ENCODE data around the gene CHMP2A. TPM values are rescaled to one million over a fixed set of nuclear protein-coding genes. Genes with fewer than 3 reads are reported as not detected.

CHMP2A gene
- total RNA-seq, 1 donor from 2014 or later: 154 TPM

DNA sequence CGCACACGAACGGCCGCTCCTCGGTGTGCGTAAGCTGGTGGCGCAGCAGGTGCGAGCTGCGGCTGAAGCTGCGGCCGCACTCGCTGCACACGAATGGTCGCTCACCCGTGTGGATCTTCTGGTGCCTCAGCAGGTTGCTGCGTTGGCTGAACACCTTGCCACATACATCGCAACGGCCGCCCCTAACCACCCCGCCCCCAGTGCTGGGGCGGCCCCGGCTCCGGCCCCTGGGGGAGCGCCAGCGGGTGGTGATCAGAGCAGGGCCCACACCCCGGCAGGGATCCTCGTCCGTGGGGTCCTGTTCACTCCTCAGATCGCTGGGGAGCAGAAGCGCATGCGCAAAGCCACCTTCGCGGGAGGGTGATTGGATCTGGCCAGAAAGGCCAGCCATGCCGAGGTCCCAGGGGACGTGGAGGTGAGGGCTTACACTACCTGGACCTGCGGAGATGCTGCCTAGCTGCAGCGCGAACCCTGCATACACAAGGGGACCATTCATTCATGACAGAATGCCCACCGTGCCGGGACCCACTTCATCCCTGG is 8.2 kb upstream of the CHMP2A start:
- DNase-seq (ENCODE audit: low spot score in 2 of 2): no peak
- intact Hi-C loops (cut with DNase I): no loop called here
- TF ChIP-seq, protein P1, sequence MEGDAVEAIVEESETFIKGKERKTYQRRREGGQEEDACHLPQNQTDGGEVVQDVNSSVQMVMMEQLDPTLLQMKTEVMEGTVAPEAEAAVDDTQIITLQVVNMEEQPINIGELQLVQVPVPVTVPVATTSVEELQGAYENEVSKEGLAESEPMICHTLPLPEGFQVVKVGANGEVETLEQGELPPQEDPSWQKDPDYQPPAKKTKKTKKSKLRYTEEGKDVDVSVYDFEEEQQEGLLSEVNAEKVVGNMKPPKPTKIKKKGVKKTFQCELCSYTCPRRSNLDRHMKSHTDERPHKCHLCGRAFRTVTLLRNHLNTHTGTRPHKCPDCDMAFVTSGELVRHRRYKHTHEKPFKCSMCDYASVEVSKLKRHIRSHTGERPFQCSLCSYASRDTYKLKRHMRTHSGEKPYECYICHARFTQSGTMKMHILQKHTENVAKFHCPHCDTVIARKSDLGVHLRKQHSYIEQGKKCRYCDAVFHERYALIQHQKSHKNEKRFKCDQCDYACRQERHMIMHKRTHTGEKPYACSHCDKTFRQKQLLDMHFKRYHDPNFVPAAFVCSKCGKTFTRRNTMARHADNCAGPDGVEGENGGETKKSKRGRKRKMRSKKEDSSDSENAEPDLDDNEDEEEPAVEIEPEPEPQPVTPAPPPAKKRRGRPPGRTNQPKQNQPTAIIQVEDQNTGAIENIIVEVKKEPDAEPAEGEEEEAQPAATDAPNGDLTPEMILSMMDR (IDR thresholded peaks at IDR 0.05): no peak
- Histone ChIP-seq H3K4me1 (peaks cover 11 to 26% of the 10 kb centered on the region in 2 donors), H3K4me3 (peak overlapping the region; percentile 46 to 69), H3K27me3 (no peaks in the 10 kb centered on the region), H3K9me3 (no peaks in the 10 kb centered on the region), H3K36me3 (no peaks in the 10 kb centered on the region), H3K27ac (peak overlapping the region in 1 of 2 donors; percentile 58)

DNA sequence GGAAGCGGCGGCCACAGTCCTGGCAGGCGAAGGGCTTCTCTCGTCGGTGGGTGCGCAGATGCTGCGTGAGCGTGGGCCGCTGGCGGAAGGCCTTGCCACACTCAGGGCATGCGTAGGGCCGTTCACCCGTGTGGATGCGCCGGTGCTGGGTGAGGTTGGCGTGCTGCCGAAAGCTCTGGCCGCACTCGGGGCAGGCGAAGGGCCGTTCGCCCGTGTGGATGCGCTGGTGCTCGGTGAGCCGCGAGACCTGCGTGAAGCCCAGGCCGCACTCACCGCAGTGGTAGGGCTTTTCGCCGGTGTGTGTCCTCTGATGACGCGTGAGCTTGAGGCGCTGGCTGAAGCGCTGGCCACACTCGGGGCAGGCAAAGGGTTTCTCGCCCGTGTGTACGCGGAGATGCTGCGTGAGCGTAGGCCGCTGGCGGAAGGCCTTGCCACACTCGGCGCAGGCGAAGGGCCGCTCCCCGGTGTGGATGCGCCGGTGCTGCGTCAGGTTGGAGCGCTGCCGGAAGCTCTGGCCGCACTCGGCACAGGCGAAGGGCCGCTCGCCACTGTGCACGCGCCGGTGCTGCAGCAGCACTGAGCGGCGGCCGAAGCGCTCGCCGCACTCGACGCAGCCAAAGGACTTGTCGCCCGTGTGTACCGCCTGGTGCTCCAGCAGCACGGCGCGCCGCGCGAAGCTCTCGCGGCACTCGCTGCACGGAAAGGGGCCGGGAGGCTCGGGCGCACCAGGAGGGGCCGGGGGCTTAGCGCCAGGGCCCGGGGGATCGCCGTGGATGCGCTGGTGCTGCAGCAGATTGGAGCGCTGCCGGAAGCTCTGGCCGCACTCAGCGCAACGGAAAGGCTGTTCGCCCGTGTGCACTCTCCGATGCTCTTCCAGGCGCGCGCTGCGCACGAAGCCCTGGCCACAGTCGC is 7.5 kb upstream of the CHMP2A start:
- H3K9me3 ChIP-seq: no peaks in the 10 kb centered on the region
- peak overlapping the region; percentile 46 to 69 for H3K4me3 ChIP-seq
- DNase-seq (ENCODE audit: low spot score in 2 of 2): no peak
- intact Hi-C loops (cut with DNase I): no loop called here
- peaks cover 12 to 27% of the 10 kb centered on the region in 2 donors for H3K4me1 ChIP-seq
- H3K36me3 ChIP-seq: no peaks in the 10 kb centered on the region
- no peaks in the 10 kb centered on the region for H3K27me3 ChIP-seq
- H3K27ac ChIP-seq: peak overlapping the region; percentile 36 to 58
- TF ChIP-seq, protein P1 (IDR thresholded peaks at IDR 0.05): no peak

- DNase-seq (ENCODE audit: low spot score in 2 of 2): no peak
- intact Hi-C loops (cut with DNase I): no loop called here
- Histone ChIP-seq H3K4me3 (peak overlapping the region; percentile 46 to 69), H3K9me3 (no peaks in the 10 kb centered on the region), H3K27me3 (no peaks in the 10 kb centered on the region), H3K27ac (peak overlapping the region in 1 of 2 donors; percentile 58), H3K36me3 (peaks cover 3 to 4% of the 10 kb centered on the region in 2 donors), H3K4me1 (peaks cover 20 to 35% of the 10 kb centered on the region in 2 donors)
- TF ChIP-seq, protein P1 (IDR thresholded peaks at IDR 0.05): no peak
Measured at GRCh38 chr19:58561373-58562121, 6.6 kb upstream of the CHMP2A start.

- intact Hi-C loops (cut with DNase I): no loop called here
- TF ChIP-seq, protein P1 (IDR thresholded peaks at IDR 0.05): no peak
- no peaks in the 10 kb centered on the region for H3K9me3 ChIP-seq
- H3K4me3 ChIP-seq: no peak overlapping the region
- DNase-seq (ENCODE audit: low spot score in 2 of 2): no peak
- H3K27me3 ChIP-seq: no peaks in the 10 kb centered on the region
- H3K4me1 ChIP-seq: peaks cover 20 to 40% of the 10 kb centered on the region in 2 donors
- peaks cover 9 to 10% of the 10 kb centered on the region in 2 donors for H3K36me3 ChIP-seq
- H3K27ac ChIP-seq: no peak overlapping the region
Measured at GRCh38 chr19:58560921-58561320, 6.0 kb upstream of the CHMP2A start.

DNA sequence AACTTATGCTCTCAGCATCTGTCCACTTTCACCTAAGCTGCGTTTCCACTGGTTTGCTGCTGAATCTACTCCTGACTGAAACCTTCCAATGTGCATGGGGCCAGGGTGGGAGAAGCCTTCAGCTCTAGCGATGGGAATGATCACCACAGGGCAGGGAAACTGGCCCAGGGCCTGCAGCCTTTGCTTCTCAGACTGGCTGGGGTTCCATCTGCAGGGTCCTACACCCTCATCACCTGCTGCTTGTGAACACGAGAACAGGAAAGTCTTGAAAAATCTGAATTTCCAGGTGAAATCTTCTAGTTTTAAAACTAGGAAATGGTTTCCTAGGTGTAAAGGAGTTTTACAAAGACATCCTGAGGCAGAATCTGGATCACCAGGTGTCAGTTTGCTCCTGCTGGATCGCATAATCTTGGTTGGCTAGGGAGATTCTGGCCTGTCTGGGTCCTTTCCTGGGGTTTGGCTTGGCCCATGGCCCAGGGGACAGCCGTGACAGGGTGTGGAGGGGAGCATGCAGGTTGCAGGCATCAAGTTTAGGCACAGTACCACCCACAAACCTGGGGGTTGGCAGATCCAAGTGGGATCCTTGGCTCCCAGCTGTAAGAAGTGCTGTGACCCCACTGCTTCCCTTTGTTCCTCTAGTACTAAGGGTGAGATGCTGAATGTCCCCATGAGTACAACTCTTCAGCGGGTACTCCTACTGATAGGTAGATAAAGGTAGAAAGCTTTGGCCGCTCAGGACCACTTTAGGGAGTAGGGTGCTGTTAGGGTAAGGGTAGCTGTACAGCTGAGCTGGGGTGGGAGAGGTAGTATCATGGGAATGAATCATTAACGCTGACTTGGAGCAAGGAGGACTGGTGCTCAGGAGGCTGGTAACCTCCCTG is 5.3 kb upstream of the CHMP2A start:
- no peak for DNase-seq (ENCODE audit: low spot score in 2 of 2)
- H3K4me1 ChIP-seq: peaks cover 23 to 45% of the 10 kb centered on the region in 2 donors
- TF ChIP-seq, protein P1 (IDR thresholded peaks at IDR 0.05): no peak
- peak overlapping the region; percentile 67 to 75 for H3K4me3 ChIP-seq
- peak overlapping the region; percentile 98 to 99 for H3K27ac ChIP-seq
- peaks cover 11 to 16% of the 10 kb centered on the region in 2 donors for H3K36me3 ChIP-seq
- H3K9me3 ChIP-seq: no peaks in the 10 kb centered on the region
- intact Hi-C loops (cut with DNase I): no loop called here
- no peaks in the 10 kb centered on the region for H3K27me3 ChIP-seq
